ENCODE data around the gene OR4S1.
"Not testable (repeated sequence)": the region's sequence is repeated elsewhere in the genome, so short reads cannot be mapped to it uniquely, and the experiment has no call there.

OR4S1 gene, protein sequence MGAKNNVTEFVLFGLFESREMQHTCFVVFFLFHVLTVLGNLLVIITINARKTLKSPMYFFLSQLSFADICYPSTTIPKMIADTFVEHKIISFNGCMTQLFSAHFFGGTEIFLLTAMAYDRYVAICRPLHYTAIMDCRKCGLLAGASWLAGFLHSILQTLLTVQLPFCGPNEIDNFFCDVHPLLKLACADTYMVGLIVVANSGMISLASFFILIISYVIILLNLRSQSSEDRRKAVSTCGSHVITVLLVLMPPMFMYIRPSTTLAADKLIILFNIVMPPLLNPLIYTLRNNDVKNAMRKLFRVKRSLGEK

DNA sequence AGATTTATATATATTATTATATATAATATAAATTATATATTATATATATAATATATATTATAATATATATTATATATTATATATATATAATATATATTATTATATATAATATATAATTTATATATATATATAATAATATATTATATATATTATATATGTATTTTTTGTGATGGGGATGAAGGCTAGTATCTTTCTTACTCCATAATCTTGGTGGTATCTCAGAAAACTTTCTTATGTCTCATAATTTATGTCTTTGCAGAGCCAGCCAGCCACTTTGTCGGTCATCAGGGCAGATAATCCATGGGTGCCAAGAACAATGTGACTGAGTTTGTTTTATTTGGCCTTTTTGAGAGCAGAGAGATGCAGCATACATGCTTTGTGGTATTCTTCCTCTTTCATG is at the start of gene OR4S1:
OR4S1 (plus strand) TSS at position 301 of the 400 bp plus-strand sequence; CDS start at position 301, 0 bp downstream.
- FAIRE-seq (no peak), DNase-seq (ENCODE audit: insufficient read length, low spot score) (no peak)

DNA sequence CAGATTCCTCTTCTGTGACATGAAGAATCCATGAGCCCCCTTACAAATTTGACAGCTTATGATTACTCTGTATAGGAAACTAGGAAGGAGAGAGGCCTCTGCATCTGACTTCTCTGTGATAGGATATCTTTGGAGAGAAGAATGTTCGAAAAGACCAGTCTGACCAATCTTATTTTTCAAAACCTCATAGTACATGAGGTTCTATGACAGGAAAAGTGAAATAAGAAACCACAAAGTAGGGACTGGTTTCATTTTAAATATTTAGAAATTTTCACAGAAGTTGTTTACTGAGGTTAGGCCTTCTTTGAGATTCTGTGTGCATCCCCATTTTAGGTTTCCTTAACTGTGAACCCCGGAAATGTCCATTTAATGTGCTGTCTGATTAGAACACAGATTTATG is 44.4 kb upstream of the OR4S1 start:
- no peak for FAIRE-seq

DNA sequence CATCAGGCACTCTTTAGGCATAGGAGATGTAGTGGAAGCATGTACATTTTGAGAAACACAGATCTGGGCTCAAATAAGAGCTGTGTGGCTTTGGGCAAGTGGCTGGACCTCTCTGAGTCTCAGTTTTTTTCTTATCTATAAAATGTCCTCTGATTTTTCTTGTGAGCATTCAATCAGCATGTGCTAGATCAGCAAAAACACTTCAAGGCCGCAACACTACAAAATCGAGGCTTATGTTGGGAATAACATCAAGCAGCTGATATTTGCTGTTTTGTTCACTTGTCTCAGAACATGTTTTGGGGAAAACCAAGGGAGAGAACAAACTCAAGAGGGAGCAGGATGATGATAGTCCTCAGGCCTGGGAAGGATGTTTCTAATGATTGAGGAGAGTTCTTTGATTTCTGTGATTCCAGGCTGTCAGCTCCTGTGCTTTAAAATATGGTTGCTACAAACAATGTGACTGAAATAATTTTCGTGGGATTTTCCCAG is 42.6 kb upstream of the OR4S1 start, which contains the start of gene OR4X1:
OR4X1 (plus strand) TSS at position 439 of the 489 bp plus-strand sequence; CDS start at position 439, 0 bp downstream.
- FAIRE-seq = no peak
- DNase-seq (ENCODE audit: insufficient read length, low spot score) = no peak

More for the DNA sequence above, 44.4 kb upstream of the OR4S1 start:
- no peak for DNase-seq (ENCODE audit: insufficient read length, low spot score)

DNA sequence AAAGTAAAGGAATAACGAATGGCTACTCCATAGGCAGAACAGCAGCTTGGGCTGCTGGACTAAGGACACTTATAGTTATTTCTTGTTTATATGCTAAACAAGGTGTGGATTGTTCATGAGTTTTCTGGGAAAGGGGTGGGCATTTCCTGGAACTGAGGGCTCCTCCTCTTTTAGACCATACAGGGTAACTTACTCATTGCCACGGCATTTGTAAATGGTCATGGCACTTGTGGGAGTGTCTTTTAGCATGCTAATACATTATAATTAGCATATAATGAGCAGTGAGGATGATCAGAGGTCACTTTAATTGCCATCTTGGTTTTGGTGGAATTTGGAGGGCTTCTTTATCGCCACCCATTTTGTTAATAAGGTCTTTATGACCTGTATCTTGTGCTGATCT is 35.4 kb upstream of the OR4S1 start:
- DNase-seq (ENCODE audit: insufficient read length, low spot score) (no peak), FAIRE-seq (no peak)

DNA sequence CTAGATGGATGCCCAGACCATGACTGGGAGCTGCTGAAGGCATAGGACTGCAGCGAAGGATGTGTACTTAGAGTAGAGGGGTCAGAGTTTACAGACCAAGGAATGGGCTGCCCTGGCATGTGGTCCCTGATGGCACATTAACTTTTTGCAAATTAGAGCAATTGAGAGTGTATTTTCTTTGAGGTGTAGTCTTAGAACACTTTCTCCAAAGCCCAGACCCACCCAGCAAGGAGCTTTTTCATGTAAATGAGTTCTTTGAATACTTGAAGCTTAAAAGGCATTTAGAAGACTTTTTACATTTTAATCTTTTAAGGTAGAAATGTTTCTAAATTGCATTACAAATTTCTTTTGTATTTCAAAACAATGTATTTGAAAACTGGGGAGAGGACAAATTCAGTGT is 33.4 kb upstream of the OR4S1 start:
- no peak for DNase-seq (ENCODE audit: insufficient read length, low spot score)
- no peak for FAIRE-seq

DNA sequence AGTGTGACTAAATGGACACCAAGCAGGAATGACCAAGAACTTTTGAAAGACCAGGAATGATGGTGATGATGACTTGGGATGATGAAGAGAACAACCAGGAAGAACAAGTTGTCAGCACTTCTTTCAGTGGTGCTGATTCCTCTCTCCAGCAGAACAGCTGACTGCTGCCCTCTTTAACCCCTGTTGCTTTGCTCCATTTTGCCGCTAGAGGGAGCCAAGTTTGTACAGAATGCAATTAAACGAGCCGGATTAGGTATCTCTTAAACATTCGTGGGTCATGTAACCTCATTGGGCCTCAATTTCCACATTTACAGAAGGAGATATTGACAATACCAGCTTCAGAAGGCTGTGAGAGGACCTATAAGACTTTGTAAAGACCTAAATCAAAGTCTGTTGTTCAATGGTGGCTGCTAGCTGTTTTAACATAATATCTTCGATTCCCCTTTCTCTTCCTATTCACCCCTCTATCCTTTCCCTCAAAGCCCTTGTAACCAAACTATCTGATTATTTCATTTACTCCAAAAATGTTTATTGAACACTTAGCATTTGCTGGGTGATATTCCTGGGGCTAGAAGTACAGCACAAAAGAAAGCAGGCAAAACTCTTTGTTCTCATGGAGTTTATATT is 1.9 kb downstream of the OR4S1 start:
- peak; percentile 31 for FAIRE-seq
- peak; percentile 32 for DNase-seq (ENCODE audit: insufficient read length, low spot score)

DNA sequence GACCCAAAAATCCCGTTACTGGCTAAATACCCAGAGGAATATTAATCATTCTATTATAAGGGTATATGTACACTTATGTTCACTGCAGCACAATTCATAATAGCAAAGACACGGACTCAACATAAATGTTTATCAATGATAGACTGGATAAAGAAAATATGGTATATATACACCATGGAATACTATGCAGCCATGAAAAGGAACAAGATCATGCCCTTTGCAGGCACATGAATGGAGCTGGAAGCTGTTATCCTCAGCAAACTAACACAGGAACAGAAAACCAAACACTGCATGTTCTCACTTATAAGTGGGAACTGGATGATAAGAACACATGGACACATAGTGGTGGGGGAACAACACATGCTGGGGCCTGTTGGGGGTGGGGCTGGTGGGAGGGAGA is 7.6 kb downstream of the OR4S1 start:
- not testable (repeated sequence) for FAIRE-seq; DNase-seq (ENCODE audit: insufficient read length, low spot score)

DNA sequence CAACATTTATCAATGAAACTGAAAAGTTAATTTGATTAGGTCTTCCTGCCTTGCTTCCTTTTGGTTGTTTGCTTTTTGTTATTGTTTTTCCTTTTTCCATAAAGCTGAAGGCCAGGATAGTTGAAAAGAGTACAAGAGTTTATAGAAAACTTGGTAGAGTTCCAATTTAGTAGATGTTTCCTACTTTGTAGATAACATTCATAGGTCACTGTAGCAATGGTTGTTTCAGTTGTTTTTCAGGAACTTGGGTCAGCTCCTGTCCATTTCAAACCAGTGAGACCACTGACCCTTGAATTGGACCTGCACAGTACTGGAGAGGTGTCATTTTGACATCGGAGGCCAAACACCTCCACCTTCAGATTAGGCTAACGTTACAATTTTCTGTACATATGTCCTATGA is 13.8 kb downstream of the OR4S1 start:
- not testable (repeated sequence) for DNase-seq (ENCODE audit: insufficient read length, low spot score); FAIRE-seq

DNA sequence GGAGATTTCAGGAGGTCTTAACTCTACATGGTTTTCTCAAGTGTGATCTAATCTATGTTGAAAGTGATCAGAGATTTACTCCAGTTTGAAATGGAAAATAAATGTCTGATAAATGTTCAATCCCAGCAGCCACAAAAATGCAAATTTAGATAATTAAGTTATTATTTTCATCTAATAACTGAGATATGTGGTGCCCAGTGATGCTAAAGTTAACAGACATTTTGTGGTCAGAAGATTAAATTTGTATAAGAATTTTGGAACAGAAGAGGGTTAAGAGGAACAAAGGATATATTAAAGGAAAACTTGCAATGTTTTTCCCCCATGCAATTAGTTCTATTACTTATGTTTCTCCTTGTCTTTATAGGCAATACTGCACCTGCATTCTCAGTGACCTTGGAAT is 18.6 kb downstream of the OR4S1 start, which contains the start of gene OR4C3:
OR4C3 (plus strand) TSS at position 301 of the 400 bp plus-strand sequence. CDS start 102 bp downstream, outside the sequence.
- DNase-seq (ENCODE audit: insufficient read length, low spot score); FAIRE-seq: not testable (repeated sequence)

DNA sequence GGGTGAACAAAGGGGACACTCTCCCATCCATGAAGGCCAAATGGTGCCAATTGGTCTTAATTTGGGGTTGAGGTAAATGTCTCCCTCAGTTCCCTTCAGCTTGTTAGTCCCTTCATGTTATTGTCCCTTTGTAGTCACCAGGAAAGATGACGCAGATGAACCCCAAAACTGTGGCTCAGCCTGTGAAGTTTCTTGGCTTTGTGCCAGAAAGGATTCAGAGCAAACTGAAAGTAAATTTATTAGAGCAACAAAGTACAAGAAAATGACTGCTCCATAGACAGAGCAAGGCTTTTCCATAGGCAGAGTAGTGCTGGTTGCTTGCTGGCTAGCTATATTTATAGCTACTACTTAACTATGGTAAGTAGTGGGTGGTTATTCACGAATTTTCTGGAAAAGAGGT is 35.4 kb downstream of the OR4S1 start:
- DNase-seq (ENCODE audit: insufficient read length, low spot score) (no peak), FAIRE-seq (no peak)

DNA sequence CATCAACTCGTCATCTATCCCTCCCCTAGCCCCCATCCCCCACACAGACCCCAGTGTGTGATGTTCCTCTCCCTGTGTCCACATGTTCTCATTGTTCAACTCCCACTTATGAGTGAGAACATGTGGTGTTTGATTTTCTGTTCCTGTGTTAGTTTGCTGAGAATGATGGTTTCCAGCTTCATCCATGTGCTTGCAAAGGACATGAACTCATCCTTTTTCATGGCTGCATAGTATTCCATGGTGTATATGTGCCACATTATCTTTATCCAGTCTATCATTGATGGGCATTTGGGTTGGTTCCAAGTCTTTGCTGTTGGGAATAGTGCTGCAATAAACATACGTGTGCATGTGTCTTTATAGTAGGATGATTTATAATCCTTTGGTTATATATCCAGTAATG is 36.5 kb downstream of the OR4S1 start:
- FAIRE-seq; DNase-seq (ENCODE audit: insufficient read length, low spot score): not testable (repeated sequence)

DNA sequence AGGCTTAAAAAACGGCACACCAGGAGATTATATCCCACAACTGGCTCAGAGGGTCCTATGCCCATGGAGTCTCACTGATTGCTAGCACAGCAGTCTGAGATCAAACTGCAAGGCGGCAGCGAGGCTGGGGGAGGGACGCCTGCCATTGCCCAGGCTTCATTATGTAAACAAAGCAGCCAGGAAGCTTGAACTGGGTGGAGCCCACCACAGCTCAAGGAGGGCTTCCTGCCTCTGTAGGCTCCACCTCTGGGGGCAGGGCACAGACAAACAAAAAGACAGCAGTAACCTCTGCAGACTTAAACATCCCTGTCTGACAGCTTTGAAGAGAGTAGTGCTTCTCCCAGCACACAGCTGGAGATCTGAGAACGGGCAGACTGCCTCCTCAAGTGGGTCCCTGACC is 40.3 kb downstream of the OR4S1 start:
- not testable (repeated sequence) for FAIRE-seq; DNase-seq (ENCODE audit: insufficient read length, low spot score)

DNA sequence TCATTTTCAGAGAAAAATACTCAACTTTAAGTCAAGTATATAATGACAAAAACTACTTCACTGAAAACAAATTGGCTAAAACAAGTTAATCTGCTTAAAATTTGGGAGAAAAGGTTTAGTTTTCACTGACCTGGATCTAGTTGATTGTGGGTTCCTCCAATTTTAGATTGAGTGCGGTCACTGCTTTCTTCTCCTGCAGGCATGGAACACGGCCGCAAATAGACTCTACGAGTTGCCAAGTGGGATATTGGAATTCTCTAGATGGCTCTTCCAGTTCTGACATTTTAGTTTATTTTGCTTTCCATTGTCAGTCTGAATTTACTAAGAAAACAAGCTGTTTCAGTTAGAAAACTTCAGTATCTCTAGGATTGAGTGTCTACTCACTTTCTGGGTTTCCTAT is 48.0 kb downstream of the OR4S1 start:
- no peak for DNase-seq (ENCODE audit: insufficient read length, low spot score)
- FAIRE-seq = no peak

DNA sequence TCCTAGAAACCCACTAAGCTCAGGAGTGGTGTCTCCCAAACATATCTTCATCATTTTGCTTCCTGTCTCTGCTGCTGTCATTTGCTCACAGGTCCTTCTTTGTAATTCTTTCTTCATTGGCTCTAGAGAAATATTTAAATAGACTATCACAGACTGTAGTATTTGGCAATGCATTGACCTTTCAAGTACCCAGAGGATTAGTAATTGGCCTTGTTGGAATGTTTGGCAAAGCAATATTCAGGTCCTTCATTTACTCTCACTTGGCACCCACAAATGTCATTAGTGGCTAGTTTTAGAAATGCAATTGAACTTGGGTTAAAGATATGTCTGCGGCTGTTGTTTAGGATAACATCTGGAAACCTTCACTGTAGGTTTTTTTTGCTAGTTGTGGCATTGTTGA is 48.7 kb downstream of the OR4S1 start:
- FAIRE-seq (no peak), DNase-seq (ENCODE audit: insufficient read length, low spot score) (no peak)
